IPS-20b (cell line): Measurements from ENCODE around the gene BARHL1.
"Not testable (repeated sequence)": the region's sequence is repeated elsewhere in the genome, so short reads cannot be mapped to it uniquely, and the experiment has no call there.

Experiments
- H3K27ac ChIP-seq: one replicate; pipeline ENCODE4 v1.5.1; 2013; ENCODE audit warnings: low read length
- H3K27me3 ChIP-seq: 2 replicates; pipeline ENCODE4 v1.6.1; 2013; ENCODE audit warnings: mild to moderate bottlenecking, low read length, inconsistent platforms; ENCODE audit not compliant: insufficient read depth
- H3K36me3 ChIP-seq: 2 replicates; pipeline ENCODE4 v1.6.1; 2013; ENCODE audit warnings: low read depth, mild to moderate bottlenecking, inconsistent platforms, low read length, moderate library complexity; ENCODE audit not compliant: insufficient read depth
- H3K4me1 ChIP-seq: 2 replicates; pipeline ENCODE4 v1.6.1; 2013; ENCODE audit warnings: mild to moderate bottlenecking, control low read depth, inconsistent platforms, low read length, moderate library complexity; ENCODE audit not compliant: insufficient read depth
- H3K4me3 ChIP-seq: 2 replicates; pipeline ENCODE4 v1.5.1; 2013; ENCODE audit warnings: mild to moderate bottlenecking, low read length, inconsistent platforms
- H3K9ac ChIP-seq: 2 replicates; pipeline ENCODE4 v1.6.1; 2013; ENCODE audit warnings: low read depth, mild to moderate bottlenecking, inconsistent platforms, low read length, moderate library complexity
- H3K9me3 ChIP-seq: 2 replicates; pipeline ENCODE4 v1.6.1; 2013; ENCODE audit warnings: mild to moderate bottlenecking, low read depth, low read length, inconsistent platforms; ENCODE audit not compliant: insufficient read depth

Gene BARHL1

DNA sequence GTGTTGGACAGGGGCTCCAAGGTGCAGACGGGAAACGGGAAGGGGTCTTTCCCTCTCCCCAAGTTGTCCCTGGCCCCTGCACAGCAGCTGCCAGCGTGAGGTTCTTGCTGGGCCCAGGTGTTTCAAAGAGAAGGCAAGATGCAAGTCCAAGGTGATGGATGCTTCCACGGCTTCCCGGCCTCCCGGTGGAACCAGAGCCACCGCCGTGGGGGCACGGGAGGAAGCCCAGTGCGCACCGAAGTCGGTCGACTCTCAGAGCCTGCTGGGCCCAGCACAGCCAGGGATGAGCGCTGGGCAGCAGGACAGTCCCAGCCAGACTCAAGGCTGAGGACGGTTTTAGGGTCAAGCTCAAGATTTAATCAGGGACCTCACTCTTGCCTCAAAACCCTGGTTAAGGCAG, 25.2 kb upstream of the BARHL1 start:
- no peak overlapping the region for H3K9ac ChIP-seq
- H3K4me3 ChIP-seq, result no peak overlapping the region
- H3K9me3 ChIP-seq, result peaks cover 8% of the 10 kb centered on the region
- H3K36me3 ChIP-seq, result no peaks in the 10 kb centered on the region
- H3K4me1 ChIP-seq, result no peaks in the 10 kb centered on the region
- H3K27me3 ChIP-seq, result no peaks in the 10 kb centered on the region
- no peak overlapping the region for H3K27ac ChIP-seq

DNA sequence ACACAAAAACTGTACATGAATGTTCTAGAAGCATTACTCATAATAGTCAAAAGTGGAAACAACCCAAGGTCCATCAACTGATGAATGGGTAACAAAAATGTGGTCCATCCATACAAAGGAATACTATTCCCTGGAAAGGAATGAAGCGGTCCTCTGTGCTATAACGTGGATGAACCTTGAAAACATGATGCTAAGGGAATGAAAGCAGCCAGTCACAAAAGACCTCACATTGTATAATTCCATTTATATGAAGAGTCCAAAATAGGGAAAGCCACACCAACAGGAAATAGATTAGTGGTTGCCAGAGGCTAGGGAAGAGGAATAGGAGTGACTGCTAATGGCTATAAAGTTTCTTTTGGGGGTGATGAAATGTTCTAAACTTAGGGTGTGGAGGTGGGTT, 22.7 kb upstream of the BARHL1 start:
- no peaks in the 10 kb centered on the region for H3K36me3 ChIP-seq
- H3K4me3 ChIP-seq, result no peak overlapping the region
- H3K9ac ChIP-seq, result no peak overlapping the region
- no peaks in the 10 kb centered on the region for H3K4me1 ChIP-seq
- H3K27ac ChIP-seq, result no peak overlapping the region
- H3K27me3 ChIP-seq, result no peaks in the 10 kb centered on the region
- H3K9me3 ChIP-seq, result peaks cover 8% of the 10 kb centered on the region

DNA sequence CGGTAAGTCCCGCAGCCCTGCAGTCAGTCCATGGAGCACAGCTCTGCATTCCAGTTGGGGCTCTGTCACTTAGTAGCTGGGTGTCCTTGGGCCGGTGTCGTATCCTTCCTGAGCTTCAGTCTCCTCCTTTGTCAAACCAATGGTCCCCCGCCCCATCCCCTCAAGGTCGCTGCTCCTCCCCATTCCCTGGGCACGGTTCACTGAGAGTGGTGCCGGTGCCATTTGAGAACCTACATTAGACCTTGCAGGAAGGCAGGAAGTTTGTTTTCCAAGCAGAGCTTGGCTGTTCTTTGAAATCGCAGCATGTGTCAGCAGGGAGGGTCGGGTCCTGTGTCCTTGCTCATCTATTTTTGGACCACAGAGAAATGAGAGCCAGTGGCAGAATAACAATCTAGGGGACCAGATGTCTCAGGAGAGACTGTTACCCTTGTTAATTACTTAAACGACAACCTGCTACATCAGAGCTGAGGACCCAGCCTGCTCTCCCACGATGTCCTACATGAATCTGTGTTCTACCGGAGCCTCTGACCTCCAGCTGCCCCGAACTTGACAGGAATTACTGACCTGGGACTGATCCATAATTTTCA, 21.7 kb upstream of the BARHL1 start:
- Histone ChIP-seq H3K27me3 (no peaks in the 10 kb centered on the region), H3K9me3 (peaks cover 8% of the 10 kb centered on the region), H3K9ac (no peak overlapping the region), H3K4me3 (no peak overlapping the region), H3K27ac (no peak overlapping the region), H3K36me3 (no peaks in the 10 kb centered on the region), H3K4me1 (no peaks in the 10 kb centered on the region)

DNA sequence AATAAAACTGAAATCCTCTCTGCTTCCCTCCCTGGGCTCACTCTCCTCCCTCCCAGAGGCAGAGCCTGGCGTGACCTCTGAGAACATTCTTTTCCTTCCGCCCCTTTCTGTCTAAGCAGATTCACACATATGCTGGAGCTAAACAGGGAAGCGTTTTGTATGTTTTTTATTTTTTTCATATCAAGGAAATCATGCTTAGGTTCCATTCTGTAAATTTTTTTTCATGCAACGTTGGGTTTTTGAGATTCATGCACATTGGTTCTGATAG, 20.2 kb upstream of the BARHL1 start:
- Histone ChIP-seq H3K9ac (no peak overlapping the region), H3K4me1 (no peaks in the 10 kb centered on the region), H3K4me3 (no peak overlapping the region), H3K36me3 (no peaks in the 10 kb centered on the region), H3K9me3 (peaks cover 8% of the 10 kb centered on the region), H3K27ac (no peak overlapping the region), H3K27me3 (no peaks in the 10 kb centered on the region)

DNA sequence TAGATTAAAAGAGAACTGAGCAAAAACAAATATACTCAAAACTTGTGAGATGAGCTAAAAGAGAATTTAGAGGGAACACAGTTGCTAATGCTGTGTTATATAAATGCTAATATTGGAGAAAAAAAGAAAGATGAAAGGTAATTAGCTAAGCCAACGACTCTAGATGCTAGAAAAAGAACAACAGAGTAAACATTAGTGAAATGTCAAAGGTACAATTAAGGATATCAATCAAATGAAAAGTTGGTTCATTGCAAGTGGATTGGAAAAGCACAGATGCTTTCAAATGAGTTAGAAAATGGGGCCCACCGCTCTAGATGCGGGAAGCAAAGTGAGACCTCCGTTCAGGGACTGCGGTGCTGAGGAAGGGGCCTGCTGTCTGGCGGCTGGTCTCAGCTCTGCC, 17.9 kb upstream of the BARHL1 start:
- H3K9ac ChIP-seq, result no peak overlapping the region
- H3K4me3 ChIP-seq, result no peak overlapping the region
- H3K9me3 ChIP-seq, result peaks cover 5% of the 10 kb centered on the region
- H3K4me1 ChIP-seq, result no peaks in the 10 kb centered on the region
- no peaks in the 10 kb centered on the region for H3K27me3 ChIP-seq
- no peaks in the 10 kb centered on the region for H3K36me3 ChIP-seq
- H3K27ac ChIP-seq, result no peak overlapping the region

DNA sequence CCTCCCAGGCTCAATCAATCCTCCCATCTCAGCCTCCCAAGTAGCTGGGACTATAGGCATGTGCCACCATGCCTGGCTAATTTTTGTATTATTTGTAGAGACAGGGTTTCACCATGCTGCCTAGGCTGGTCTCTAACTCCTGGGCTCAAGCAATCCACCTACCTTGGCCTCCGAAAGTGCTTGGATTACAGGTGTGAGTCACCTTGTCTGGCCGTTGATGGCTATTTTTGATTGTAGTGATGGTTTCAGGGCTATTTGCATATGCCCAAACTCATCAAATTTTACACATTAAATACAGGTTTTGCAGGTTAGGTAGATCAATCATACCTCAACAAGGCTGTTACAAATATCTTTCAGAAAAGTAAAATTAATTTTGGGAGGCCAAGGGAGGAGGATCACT, 13.6 kb upstream of the BARHL1 start:
- H3K4me3 ChIP-seq, H3K9me3 ChIP-seq, H3K36me3 ChIP-seq, H3K27ac ChIP-seq, H3K4me1 ChIP-seq, H3K27me3 ChIP-seq, H3K9ac ChIP-seq: not testable (repeated sequence)

DNA sequence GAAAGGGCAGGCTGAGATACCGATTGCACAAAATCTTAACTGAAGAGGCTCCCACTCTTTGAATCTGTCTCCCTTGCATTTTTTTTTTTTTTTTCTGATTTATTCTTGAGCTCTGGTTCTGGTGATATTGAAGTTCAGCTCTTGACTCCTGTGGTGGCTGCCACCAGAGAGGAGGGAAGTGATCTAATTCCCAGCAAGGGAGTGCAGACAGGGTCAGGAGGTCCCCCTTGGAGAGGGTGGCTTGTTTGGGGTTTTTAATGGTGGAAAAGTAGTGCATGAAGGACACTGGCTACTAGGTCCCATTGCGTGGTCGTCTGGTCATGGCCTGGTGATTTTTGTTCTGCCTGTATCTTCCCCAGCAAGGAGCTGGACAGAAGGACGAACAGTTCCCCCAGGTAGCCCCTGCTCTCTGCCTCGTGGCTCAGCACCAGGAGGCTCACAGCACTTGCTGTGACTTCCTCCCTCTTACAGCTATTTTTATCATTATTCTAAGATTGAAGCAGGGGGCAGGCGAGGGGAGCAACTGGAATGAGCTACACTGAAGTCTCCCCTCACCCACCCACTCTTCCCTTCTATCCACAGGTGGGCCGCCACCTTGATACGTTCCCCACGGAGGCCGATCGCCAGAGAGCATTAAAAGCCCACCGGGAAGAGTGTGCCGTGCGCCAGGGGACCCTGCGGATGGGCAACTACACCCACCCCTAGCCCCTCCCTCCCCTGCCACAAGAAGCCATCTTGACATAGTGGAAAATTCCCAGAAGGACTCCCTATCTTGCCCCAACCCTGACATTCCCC, 10.4 kb upstream of the BARHL1 start:
- Histone ChIP-seq H3K4me3 (no peak overlapping the region), H3K27me3 (peaks cover 20% of the 10 kb centered on the region), H3K9ac (no peak overlapping the region), H3K4me1 (no peaks in the 10 kb centered on the region), H3K9me3 (no peaks in the 10 kb centered on the region), H3K36me3 (no peaks in the 10 kb centered on the region), H3K27ac (no peak overlapping the region)

DNA sequence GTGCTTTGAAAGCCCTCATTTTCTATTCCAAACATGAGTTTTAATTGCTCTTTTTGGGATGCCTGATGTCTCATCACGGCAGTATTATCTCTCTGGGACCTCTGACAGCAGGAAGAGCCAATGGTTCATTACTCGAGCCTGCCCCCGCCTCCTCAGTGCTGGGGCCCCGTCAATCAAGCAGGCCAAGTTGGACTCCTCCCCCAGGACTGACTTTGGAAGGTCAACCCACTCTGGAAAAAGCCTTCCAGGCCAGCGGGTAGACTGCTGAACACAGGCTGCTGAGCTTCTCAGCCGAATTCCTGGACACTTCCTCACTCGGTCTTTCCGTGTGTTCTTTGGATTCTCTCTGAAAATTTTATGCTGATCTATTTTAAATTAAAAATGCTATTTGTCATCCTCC, 9.5 kb upstream of the BARHL1 start:
- H3K4me3 ChIP-seq, result no peak overlapping the region
- H3K9me3 ChIP-seq, result no peaks in the 10 kb centered on the region
- no peaks in the 10 kb centered on the region for H3K4me1 ChIP-seq
- H3K9ac ChIP-seq, result no peak overlapping the region
- H3K27me3 ChIP-seq, result peaks cover 29% of the 10 kb centered on the region
- H3K36me3 ChIP-seq, result no peaks in the 10 kb centered on the region
- H3K27ac ChIP-seq, result no peak overlapping the region

DNA sequence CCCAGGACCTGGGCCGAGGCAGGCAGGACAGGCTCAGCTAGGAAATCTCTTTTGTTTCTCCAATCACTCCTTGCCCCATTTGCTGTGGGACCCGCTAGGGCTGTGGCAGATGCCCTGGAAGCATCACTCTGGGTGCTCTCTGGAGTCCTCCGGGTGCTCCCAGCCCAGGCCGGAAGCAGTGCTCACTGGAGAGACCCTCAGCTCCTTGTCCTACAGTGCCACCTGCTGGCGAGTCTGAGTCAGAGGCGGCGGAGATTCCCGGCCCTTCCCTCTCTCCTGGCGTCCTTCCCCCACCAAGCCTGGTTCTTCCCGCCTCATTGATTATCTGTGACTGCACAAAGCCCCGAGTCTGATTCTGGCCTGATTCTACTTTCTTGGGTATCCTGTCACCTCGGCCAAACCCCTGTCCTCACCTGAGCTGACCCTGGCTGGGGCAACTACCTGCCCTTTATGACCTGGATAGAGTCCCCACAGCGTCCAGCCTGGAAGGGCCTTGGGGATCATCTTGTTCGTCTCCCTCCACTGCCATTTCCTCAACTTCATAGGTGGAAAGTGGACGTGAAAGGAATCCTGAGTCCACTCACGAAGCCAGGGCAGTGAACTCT, 7.3 kb upstream of the BARHL1 start:
- H3K36me3 ChIP-seq, result no peaks in the 10 kb centered on the region
- H3K4me1 ChIP-seq, result no peaks in the 10 kb centered on the region
- peaks cover 51% of the 10 kb centered on the region for H3K27me3 ChIP-seq
- H3K4me3 ChIP-seq, result no peak overlapping the region
- H3K9ac ChIP-seq, result no peak overlapping the region
- H3K27ac ChIP-seq, result no peak overlapping the region
- peaks cover 5% of the 10 kb centered on the region; the same call in 1 of the 2 replicates for H3K9me3 ChIP-seq

DNA sequence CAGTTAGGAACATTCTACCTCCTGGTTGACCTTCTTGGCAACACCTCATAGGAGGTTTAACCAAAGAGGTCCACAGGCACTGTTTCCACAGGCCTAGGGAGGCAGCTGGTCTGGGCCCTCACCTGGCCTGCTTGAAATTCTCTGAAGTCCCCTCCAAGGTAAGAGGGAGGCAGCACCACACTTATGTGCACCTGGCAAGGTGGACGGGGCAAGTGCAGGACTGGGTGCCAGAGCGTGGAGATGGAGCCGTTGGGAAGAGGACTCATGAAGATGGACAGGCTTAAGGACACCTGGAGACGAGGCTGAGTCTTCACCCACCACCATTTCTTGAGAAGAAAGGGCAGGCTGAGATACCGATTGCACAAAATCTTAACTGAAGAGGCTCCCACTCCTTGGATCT, 6.6 kb upstream of the BARHL1 start:
- no peak overlapping the region for H3K27ac ChIP-seq

DNA sequence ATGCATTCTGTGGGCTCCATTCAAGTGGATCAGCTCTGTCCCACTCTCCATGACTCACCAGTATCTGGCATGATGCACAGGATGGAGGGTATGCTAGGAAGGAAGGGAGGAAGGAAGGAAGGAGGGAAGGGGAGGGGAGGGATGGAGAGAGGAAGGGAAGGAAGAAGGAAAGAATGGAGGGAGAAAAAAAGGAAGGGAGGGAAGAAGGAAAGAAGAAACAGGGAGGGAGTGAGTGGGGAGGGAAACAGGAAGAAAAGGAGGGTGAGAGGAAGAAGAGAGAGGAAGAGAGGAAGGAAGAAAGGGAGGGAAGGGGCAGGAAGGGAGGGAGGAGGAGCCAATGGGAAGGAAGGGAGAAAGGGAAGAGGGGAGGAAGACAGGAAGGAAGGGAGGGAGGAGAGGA, 5.3 kb upstream of the BARHL1 start:
- Histone ChIP-seq H3K27me3 (peaks cover 71% of the 10 kb centered on the region), H3K36me3 (no peaks in the 10 kb centered on the region), H3K4me1 (no peaks in the 10 kb centered on the region)

More for the DNA sequence above, 6.6 kb upstream of the BARHL1 start:
- H3K4me3 ChIP-seq, result no peak overlapping the region
- H3K9me3 ChIP-seq, result peaks cover 5% of the 10 kb centered on the region; the same call in 1 of the 2 replicates
- H3K4me1 ChIP-seq, result no peaks in the 10 kb centered on the region
- no peaks in the 10 kb centered on the region for H3K36me3 ChIP-seq
- peaks cover 58% of the 10 kb centered on the region for H3K27me3 ChIP-seq
- no peak overlapping the region for H3K9ac ChIP-seq

DNA sequence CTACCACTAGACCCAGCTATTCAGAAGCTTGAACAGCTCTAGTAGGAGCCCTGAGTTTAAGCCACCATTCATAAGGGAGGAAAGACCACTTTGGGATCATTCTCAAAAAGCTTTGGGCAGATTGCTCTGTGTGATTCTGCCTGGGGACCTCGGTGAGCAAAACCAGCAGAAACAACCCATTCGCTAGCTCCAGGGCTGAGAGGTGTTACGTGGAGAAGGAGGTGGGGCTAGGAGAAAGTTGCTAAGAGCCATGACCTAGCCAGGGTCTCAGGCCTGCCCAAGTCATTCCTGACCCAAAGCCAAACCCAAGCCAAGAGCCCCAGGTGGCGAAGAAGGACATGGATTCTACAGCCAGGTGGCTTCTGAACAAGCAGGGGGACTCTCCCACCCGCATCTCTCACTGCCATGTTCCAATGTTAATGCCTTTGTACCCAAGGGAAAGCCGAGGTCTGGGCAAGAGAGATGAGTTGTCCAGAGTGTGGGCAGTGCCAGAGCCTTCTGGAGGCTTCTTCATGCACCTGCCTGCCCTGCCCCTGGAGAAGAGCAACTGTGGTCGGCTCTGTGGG, 4.0 kb upstream of the BARHL1 start:
- H3K4me3 ChIP-seq, result no peak overlapping the region
- no peaks in the 10 kb centered on the region for H3K4me1 ChIP-seq
- H3K9me3 ChIP-seq, result peaks cover 5% of the 10 kb centered on the region; the same call in 1 of the 2 replicates
- peaks cover 84% of the 10 kb centered on the region for H3K27me3 ChIP-seq
- no peak overlapping the region for H3K27ac ChIP-seq
- no peak overlapping the region for H3K9ac ChIP-seq
- H3K36me3 ChIP-seq, result no peaks in the 10 kb centered on the region

More for the DNA sequence above, 5.3 kb upstream of the BARHL1 start:
- no peak overlapping the region for H3K9ac ChIP-seq
- no peak overlapping the region for H3K4me3 ChIP-seq
- H3K9me3 ChIP-seq, result peaks cover 5% of the 10 kb centered on the region; the same call in 1 of the 2 replicates
- no peak overlapping the region for H3K27ac ChIP-seq
